ENCODE measurements around the gene ADAM12. TPM values are rescaled to one million over a fixed set of nuclear protein-coding genes. Genes with fewer than 3 reads are reported as not detected.

Gene ADAM12
- total RNA-seq, 1 donor from 2014 or later, result 5.8 TPM

- intact Hi-C loops (cut with DNase I), result no loop called here
- no peak for ATAC-seq
- no peak for DNase-seq (ENCODE audit: low spot score)
Measured at GRCh38 chr10:126407831-126408230, 19.6 kb upstream of the ADAM12 start.

- ATAC-seq (no peak), DNase-seq (ENCODE audit: low spot score) (no peak)
- intact Hi-C loops (cut with DNase I), result no loop called here
Measured at GRCh38 chr10:126405239-126405775, 17.0 kb upstream of the ADAM12 start.

DNA sequence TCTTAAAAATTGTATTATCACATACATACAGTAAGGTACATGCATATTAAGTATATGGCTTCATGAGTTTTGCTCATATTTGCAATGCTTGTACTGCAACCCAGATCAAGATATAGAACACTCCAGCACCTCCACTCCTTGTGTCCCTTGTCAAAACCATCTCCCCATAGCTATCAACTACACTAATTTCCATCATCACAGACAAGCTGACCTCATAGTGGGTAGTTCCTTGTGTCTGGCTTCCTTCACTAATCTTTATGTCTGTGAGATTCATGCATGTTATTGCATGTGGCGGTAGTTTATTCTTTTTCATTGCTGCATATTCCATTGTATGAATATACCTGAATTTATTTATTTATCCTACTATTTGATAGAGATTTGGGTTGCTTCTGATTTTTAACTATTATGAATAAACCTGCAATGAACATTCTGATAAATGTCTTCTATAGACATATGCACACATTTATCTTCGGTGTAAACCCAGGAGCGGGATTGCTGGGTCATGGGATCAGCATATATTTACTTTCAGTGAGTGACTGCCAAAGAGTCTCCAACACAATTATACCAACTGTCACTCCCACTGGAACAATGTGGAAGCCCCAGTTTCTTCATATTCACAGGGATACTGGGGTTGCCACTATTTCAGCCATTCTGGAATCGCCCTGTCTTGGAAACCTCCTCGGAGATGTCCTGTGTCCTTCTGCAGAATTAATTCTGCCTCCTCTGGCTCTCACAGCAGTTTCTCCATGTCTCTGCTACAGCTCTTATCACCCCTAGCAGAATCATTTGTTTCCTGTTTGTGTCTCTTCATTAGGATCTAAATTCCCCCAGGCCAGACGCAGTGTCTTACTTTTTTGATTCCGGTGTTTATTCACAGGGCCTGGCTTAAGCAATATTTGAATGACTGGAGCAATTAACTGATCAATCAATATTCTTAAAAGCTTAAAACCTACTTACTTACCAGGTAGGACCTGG lies 14.7 kb upstream of the ADAM12 start:
- ATAC-seq (no peak), DNase-seq (ENCODE audit: low spot score) (no peak)
- intact Hi-C loops (cut with DNase I), result no loop called here

- intact Hi-C loops (cut with DNase I), result no loop called here
- DNase-seq (ENCODE audit: low spot score) (no peak), ATAC-seq (no peak)
Measured at GRCh38 chr10:126400641-126401040, 12.4 kb upstream of the ADAM12 start.

DNA sequence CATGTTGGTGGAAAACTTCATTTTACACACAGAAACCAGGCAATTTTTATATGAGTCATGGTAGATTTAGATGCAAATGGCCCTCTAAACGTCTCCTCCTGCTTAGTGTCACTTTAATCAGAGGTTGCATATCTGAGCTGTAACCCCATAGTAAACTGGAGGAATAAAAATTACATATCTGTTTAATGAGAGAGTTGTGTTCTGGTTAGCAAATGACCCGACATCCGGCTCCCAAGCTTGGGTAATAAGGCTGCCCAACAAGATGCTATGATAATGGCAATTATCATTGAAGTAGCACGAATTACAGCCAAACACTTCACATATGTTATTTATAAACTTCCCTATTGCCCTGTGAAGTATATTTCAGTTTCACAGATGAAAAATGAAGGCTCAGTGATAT lies 10.6 kb upstream of the ADAM12 start:
- DNase-seq (ENCODE audit: low spot score), result no peak
- intact Hi-C loops (cut with DNase I), result no loop called here
- ATAC-seq, result no peak

- no peak for ATAC-seq
Measured at GRCh38 chr10:126398383-126398743, 10.1 kb upstream of the ADAM12 start.

GRCh38 chr10:126397640-126398382 lies 9.5 kb upstream of the ADAM12 start:
- intact Hi-C loops (cut with DNase I), result no loop called here
- no peak for DNase-seq (ENCODE audit: low spot score)
- no peak for ATAC-seq

More at GRCh38 chr10:126398383-126398743, 10.1 kb upstream of the ADAM12 start:
- no peak for DNase-seq (ENCODE audit: low spot score)
- intact Hi-C loops (cut with DNase I), result no loop called here

DNA sequence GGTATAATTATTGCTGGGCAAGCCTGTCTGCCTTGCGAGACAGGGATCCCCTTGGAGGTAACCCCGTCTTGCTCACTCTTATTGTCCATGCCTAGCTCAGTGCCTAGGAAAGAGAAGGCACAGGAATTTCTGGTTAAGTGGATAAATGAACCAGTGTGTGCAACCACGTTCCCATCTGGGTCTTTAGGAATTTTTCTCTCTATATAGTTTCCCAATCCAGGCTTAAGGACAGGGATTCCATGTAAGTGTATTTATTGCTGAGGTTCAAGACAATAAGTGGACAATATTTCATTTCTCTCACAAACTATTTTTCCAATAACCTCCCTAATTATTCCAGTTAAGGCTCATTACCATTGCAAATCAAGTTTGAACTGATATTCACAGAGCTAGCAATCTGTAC lies 8.9 kb upstream of the ADAM12 start:
- ATAC-seq (no peak), DNase-seq (ENCODE audit: low spot score) (no peak)
- intact Hi-C loops (cut with DNase I), result no loop called here

DNA sequence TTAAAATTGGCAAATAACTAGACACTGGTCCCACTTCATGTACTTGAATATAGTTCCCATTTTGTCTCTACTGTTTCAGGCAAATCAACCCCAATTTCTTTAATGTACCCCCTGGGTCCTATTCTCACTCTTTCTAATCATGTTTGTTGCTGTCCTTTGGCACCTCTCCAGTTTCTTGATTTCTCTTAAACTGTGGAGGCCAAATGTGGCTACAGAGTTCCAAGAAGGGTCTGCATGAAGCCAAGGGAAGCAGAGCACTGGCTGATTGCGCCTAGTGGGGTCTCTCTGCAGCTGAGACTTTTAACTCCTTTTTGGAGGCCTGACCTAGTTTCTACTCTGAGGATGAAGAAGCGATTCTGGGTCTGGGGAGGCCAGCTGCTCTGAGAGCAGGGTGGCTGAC lies 6.7 kb upstream of the ADAM12 start:
- intact Hi-C loops (cut with DNase I), result no loop called here
- ATAC-seq (no peak), DNase-seq (ENCODE audit: low spot score) (no peak)

DNA sequence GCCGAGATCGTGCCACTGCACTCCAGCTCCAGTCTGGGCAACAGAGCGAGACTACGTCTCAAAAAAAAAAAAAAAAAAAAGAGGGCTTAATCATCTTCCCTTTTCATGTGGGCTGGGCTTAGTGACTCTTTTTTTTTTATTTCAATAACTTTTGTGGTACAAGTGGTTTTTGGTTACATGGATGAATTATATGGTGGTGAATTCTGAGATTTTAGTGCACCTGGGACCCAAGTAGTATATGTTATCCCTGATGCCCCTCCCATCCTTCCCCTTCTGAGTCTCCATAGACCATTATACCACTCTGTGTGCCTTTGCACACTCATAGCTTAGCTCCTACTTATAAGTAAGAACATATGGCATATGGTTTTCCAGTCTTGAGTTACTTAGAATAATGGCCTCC lies 4.8 kb upstream of the ADAM12 start:
- ATAC-seq, result no peak
- no peak for DNase-seq (ENCODE audit: low spot score)
- intact Hi-C loops (cut with DNase I), result loop anchor here (2.0 kb wide), 1 partner anchor 34 kb away; no protein-coding TSS in a partner anchor

GRCh38 chr10:126392469-126392868 lies 4.2 kb upstream of the ADAM12 start:
- no peak for DNase-seq (ENCODE audit: low spot score)

DNA sequence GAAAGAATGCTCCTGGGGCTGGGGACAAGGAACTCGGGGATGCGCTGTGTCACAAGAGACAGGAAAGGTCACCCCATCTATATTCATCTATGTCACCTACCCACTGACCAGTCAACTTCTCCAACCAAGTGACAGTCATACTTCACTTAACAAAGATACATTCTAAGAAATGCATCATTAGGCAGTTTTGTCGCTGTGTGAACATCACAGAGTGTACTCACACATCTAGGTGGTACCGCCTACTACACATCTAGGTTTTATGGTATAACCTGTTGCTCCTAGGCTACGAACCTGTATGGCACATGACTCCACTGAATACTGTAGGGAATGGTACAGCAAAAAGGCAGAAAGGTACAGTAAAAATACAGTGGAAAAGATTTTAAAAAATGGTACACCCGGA lies 3.8 kb upstream of the ADAM12 start:
- intact Hi-C loops (cut with DNase I), result loop anchor here (2.0 kb wide), 1 partner anchor 35 kb away; no protein-coding TSS in a partner anchor
- ATAC-seq (no peak), DNase-seq (ENCODE audit: low spot score) (no peak)

More at GRCh38 chr10:126392469-126392868, 4.2 kb upstream of the ADAM12 start:
- no peak for ATAC-seq
- intact Hi-C loops (cut with DNase I), result loop anchor here (2.0 kb wide), 1 partner anchor 34 kb away; no protein-coding TSS in a partner anchor

GRCh38 chr10:126391192-126391885 lies 3.1 kb upstream of the ADAM12 start:
- ATAC-seq (peak; percentile 71), DNase-seq (ENCODE audit: low spot score) (no peak)
- intact Hi-C loops (cut with DNase I), result no loop called here

DNA sequence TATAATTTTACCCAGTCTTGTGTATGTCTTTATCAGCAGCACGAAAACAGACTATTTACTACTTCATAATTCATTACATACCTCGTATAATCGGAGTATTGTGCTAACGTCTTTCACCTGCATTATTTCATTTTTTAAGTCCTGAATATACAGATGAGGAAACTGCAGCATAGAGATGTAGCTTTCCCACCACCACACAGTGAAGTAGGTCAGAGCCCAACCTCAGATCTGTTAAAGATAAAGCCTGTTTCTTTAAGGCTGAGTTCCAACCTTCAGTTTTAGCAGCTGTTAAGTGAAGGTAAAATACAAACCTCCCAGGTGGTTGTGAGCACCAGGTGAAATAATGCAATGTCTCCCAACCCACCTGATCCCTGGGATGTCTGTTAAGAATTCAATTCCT lies 2.0 kb upstream of the ADAM12 start:
- no peak for ATAC-seq
- intact Hi-C loops (cut with DNase I), result no loop called here
- no peak for DNase-seq (ENCODE audit: low spot score)

- ATAC-seq, result peak; percentile 70
- DNase-seq (ENCODE audit: low spot score), result peak; percentile 77
- intact Hi-C loops (cut with DNase I), result no loop called here
Measured at GRCh38 chr10:126387041-126387921, 996 bp downstream of the ADAM12 start.

GRCh38 chr10:126384269-126384873 lies 3.9 kb downstream of the ADAM12 start:
- no peak for ATAC-seq
- DNase-seq (ENCODE audit: low spot score), result no peak
- intact Hi-C loops (cut with DNase I), result no loop called here

GRCh38 chr10:126380352-126381076 lies 7.8 kb downstream of the ADAM12 start:
- ATAC-seq (no peak), DNase-seq (ENCODE audit: low spot score) (no peak)
- intact Hi-C loops (cut with DNase I), result no loop called here

Measured in sciatic nerve (tissue), 2 donors.